IPS DF 4.7 (cell line): Measurements from ENCODE around the gene HABP2.

Experiments used
- DNase-seq: peaks from one replicate; pipeline ENCODE4 v3.0.0-alpha.2; 2013; ENCODE audit warnings: low spot score; ENCODE audit errors: extremely low read depth

The HABP2 gene

DNA sequence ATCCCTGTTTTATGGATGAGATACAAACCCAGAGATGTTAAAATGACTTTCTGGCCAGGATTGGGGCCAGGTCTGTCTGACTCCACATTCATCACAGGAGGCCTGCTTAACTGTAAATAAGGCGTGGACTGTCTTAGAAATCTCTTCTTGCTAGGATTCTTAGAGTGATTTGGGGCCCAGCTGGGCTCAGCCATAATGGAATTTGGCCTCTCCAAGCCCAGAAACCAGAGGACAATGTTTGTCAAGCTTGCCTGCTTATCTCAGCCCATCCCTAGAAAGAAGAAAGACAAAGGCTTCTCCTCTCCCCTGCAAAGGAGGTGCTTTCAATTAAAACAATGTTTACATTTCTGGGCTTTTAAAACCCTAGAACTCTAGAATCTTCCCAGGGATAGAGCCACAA lies 2.9 kb downstream of the HABP2 start:
- DNase-seq: no peak

GRCh38 chr10:113557424-113557862 lies 4.6 kb downstream of the HABP2 start:
- DNase-seq: no peak

DNA sequence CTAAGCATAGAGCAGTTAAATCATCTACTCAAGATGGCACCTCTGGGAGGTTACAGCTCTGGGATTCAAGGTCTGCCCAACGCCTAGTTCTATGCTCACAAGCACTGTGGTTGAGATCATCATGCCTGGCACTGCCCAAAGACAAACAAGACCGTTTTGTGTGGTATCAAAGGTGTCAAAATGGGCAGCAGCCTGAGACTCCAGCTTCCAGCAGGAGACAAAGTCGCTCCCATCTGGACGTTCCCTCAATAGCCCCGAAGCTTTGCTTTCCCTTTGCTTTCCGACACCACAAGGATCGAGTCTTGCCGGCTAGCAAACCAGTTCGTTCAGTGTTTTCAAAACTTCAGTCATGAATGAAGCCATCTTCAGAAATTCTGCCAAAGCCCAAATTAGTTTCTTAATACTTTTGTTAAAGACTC lies 5.1 kb downstream of the HABP2 start:
- no peak for DNase-seq

GRCh38 chr10:113560071-113560470 lies 7.2 kb downstream of the HABP2 start:
- no peak for DNase-seq

- no peak for DNase-seq
These were observed 8.4 kb downstream of the HABP2 start for GRCh38 chr10:113561214-113561613.

DNA sequence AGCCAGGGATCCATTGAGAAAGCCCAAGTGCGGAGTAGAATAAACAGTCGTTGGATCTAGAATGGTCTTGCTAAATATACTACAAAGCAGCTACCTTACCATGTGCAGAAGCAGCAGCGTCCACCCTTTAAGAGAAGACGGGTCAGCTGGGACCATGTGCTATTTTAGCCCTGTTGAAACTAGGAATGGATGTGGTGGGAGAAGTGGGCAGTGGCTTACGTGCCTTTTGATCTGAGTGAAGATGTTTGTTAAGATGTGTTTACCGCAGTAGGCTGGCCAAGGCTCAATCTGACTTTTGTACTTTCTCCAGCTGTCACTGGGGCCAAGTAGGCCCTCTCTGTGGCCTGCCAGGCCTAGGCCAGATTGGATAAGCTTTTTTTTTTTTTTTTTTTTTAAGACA lies 9.2 kb downstream of the HABP2 start:
- no peak for DNase-seq

DNA sequence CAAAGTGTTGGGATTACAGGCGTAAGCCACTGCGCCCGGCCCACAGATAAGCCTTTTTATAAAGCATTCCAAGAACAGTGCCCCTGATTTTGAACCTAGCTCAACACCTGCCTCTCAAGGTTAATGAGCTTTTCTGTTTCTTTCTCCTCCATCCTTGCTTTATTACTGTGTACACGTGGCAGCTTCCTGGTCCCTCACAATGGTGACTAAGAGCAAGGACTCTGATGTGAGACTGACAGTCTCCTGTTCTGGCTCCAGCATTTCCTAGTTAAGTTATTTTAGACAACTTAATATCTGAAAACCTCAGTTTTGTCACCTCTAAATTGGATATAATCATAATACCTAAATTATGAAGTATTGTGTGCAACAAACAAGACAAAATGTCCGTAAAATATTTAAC lies 9.9 kb downstream of the HABP2 start:
- DNase-seq: no peak

- DNase-seq: no peak
These were observed 10.6 kb downstream of the HABP2 start for GRCh38 chr10:113563306-113564088.

DNA sequence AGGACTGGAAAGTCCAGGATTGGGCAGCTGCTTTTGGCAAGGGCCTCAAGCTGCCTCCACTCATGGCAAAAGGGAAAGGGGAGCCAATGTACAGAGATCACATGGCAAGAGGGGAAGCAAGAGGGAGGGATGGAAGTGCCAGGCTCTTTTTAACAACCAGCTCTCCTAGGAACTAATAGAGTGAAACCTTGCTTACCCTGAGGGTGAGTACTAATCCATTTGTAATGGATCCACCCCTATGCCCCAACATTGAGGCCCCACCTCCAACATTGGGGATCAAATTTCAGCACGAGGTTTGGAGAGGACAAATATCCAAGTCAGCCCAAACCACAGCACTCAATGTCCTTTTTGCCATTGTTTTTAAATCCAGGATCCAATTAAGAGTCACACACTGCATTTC lies 12.5 kb downstream of the HABP2 start:
- DNase-seq: no peak

DNA sequence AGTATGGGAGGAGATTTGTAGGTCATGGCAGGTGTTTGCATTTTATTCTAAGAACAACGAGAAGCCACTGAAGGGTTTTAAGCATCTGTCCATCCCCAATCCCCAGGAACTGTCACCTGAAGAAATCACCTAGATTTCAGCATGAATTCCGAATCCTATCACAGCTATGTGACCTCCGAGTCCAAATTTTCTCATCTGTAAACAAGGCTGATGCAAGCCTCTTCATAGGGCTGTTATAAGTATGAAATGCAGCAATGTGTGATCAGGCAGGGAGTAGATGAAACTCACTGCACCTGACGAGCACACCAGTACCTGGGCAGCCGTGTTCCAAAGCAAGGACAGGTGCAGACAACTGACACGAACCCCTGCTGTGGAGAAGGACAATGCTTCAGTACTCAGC lies 14.0 kb downstream of the HABP2 start:
- no peak for DNase-seq

- DNase-seq: no peak
These were observed 16.7 kb downstream of the HABP2 start for GRCh38 chr10:113569576-113569975.

DNA sequence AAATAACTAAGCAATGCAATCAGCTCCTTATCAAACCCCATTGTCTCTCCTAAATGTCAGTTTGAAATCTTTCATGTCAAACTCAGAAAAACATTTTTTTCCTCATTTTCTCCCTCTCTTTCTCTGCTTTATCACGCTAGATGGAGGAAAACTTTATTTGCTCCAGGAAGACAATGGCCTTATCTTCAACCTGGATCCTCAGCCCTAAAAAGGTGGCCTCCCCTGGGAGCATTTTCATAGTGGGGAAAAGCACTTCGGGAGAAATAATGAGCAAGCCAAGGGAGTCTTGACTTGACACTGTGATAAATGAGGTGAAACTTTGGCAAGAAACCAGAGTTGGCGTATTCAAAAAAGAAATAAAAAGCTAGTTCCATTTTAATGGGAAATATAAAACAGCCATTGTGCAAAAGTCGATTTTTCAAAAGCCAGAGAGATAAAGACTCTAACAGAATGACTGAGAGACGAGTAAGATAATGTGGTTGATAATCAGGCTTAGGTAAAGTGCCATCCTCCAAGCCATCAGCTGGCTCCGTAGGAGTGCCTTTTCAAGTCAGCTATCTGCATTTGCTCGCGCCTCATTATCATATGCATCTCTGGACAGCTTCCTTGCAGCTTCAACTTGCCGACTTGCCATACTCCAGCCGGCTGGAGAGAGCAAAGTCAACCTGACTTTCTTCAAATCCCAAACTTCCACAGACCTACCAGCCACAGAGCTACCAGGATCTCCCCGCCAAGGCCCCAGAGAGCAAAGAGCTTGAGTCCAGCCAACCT lies 19.9 kb downstream of the HABP2 start:
- DNase-seq: no peak

DNA sequence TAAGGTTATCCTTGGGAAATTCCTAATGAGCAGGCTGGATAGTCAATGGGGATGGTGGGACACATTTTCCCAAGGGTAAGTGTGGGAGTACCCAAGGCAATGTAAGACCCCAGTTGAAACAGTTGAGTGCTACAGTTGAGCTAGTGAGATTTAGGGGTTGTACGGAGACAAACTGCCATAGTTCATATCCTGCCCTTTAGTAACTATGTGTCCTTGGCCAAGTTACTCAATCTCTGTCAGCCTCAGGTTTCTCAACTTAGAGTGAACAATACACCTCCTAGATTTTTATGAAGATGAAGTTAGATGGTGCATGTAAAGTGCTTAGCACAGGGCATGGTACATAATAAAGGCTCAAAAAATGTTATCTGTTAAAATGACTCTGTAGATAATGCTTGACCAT lies 20.5 kb downstream of the HABP2 start:
- no peak for DNase-seq

DNA sequence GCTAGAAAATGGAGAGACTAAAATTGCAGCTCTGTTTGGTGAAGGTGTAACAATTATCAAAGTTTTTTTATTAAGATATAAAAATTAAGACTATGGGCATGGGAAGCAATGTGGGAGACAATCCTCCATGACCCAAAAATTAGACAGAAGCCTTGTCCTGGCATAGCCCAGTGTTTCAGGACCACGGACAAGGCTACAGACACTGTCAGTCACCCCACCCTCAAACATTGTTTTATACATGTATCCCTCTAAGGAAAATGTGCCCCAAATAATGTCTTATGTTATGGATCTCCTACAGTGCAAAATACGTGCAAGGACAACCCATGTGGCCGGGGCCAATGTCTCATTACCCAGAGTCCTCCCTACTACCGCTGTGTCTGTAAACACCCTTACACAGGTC lies 24.0 kb downstream of the HABP2 start:
- DNase-seq: no peak

DNA sequence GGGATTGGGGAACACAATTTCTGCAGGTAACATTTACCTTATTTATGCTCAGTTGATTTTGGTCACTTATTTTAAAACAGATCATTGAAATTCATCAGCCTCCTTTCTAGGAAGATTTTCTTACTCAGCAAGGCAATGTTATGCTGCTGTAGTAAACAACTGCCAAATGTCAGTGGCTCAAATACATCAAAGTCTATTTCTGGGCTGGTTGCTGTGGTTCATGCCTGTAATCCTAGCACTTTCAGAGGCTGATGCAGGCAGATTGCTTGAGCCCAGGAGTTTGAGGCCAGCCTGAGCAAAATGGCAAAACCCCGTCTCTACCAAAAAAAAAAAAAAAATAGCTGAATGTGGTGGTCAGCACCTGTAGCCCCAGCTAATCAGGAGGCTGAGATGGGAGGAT lies 25.9 kb downstream of the HABP2 start:
- no peak for DNase-seq

DNA sequence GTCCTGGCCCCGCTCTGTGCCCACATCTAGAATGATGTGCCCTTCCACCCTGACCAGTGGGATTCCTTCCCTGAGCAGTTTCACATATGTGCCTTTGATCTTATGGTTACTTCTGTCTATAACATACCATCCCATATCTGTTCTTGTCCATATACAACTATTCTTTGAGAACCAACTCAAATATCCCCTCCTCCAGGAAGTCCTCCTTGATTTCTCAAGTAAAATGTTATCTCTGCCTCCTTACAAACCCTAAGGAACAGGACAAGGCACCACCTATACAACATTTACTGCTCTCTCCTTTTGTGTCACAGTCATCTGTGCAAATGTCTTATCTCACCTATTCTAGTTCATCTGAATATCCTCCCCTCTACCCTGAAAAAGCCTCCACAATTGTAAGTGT lies 28.2 kb downstream of the HABP2 start:
- no peak for DNase-seq

- DNase-seq: no peak
These were observed 30.7 kb downstream of the HABP2 start for GRCh38 chr10:113583571-113583970.

- DNase-seq: no peak
These were observed 33.1 kb downstream of the HABP2 start for GRCh38 chr10:113585949-113586348.

- DNase-seq: no peak
These were observed 36.4 kb downstream of the HABP2 start for GRCh38 chr10:113589201-113589770.

- no peak for DNase-seq
These were observed 37.7 kb downstream of the HABP2 start for GRCh38 chr10:113590581-113590980.

DNA sequence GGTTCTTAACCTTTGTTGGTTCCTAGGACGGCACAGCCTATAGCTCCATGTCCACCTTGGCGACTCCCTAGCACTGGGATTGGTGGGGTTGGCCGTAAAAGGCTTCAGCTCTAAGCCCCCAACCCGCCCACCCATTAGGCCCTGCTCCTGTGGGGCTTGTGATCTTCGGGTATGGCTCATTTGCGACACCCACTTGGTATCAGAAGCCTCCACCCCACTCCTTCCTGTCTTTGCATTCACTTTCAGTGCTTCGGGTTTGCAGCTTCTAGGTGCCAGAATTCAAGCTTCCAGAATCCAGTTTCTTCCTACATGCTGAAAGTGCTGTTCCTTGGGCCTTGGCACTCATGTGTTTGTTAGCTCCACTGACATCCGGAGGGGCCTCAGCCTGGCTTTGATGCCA lies 39.5 kb downstream of the HABP2 start:
- DNase-seq: no peak

- DNase-seq: no peak
These were observed 41.8 kb downstream of the HABP2 start for GRCh38 chr10:113594652-113595051.

DNA sequence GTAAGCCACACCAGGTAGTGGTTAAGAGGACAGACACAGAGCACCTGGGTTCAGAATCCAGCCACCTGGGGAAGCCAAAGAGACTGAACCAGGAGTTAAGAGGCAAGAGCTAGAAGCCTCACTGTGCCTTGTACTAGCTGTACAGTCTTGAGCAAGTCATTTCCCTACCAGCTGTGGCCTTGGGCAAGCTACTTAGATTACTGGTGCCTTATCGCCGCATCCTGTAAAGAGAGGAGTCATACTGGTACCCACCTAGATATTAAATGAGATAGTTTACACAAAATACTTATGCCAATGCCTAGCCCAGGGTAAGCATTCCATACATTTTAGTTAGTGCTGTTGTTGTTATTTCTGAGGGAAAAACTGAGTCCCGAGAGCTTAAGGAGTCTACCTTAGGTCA lies 47.7 kb downstream of the HABP2 start:
- DNase-seq: no peak
